OCI-LY3 (cell line): ENCODE measurements around the gene CDH4.

Experiments
- CTCF ChIP-seq: fragments of 200-600, 300-600 bp; sonication (generic); IDR thresholded peaks from 2 replicates; pipeline ENCODE4 v1.5.1; 2014; ENCODE audit warnings: antibody characterized with exemption, low read length, low read depth
- EZH2phosphoT487 ChIP-seq: fragments of 200-600 bp; shearing (Covaris generic); IDR thresholded peaks from 2 replicates; pipeline ENCODE4 v1.6.1; 2018; ENCODE audit warnings: antibody characterized with exemption, mixed run types, low read depth

GRCh38 chr20:61461461-61461860 lies 209.4 kb downstream of the CDH4 start:
- TF ChIP-seq CTCF (no peak), EZH2phosphoT487 (no peak)
